ENCODE results near the gene CACNA1I.

Gene CACNA1I

DNA sequence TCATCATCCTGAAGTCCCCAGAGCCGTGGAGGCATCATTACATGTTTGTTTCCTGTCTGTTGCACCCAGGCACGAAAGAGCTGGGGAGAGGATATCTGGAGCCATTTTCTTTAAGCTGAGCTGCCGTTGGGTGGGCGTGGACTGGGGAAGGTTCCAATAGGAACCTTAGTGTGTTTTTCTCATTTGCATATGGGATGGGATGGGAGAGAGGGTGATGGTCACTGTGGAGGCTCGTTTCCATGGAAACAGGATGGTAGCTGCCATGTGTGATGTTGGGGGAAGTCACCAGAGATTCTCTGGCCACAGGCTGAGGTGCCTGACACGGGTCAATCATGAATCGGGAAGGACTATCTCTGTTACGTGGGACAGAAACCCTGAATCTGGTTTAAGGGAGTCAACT lies 39.7 kb downstream of the CACNA1I start:
- ATAC-seq (ENCODE audit: low read depth), result no peak
- Histone ChIP-seq H3K4me1 (ENCODE audit: insufficient read depth, poor library complexity, severe bottlenecking) (no peaks in the 10 kb centered on the region), H3K4me3 (ENCODE audit: severe bottlenecking) (no peak overlapping the region), H3K27ac (ENCODE audit: poor library complexity, severe bottlenecking) (no peak overlapping the region), H3K27me3 (ENCODE audit: insufficient read depth, poor library complexity, severe bottlenecking) (no peaks in the 10 kb centered on the region), H3K9me3 (ENCODE audit: severe bottlenecking) (no peaks in the 10 kb centered on the region), H3K36me3 (ENCODE audit: low read depth) (no peaks in the 10 kb centered on the region)
- no peak for DNase-seq (ENCODE audit: low spot score)
- no peak for TF ChIP-seq CTCF (IDR thresholded peaks at IDR 0.05; ENCODE audit: poor library complexity, severe bottlenecking)

DNA sequence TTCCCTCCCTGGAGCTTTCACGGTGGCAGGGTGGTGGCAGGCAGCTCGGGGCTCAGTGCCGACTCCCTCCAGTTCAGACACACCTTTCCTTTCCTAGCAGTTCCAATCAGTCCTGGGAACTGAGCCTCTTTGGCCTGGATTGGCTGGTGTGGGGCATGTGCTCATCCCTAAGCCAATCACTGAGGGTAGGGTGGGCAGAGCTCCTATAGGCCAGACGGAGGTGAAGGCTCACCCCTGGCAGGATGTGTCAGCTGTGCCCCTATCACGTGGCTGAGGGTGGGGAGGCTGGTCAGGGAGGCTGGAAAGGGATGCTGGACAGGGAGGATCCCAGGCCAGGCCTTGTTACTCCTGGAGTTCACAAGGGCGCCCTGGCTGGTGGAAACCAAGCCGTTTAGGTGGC lies 40.2 kb downstream of the CACNA1I start:
- H3K4me1 ChIP-seq (ENCODE audit: insufficient read depth, poor library complexity, severe bottlenecking), result no peaks in the 10 kb centered on the region
- ATAC-seq (ENCODE audit: low read depth) (no peak), DNase-seq (ENCODE audit: low spot score) (no peak)
- TF ChIP-seq CTCF (IDR thresholded peaks at IDR 0.05; ENCODE audit: poor library complexity, severe bottlenecking), result no peak
- no peak overlapping the region for H3K4me3 ChIP-seq (ENCODE audit: severe bottlenecking)
- no peaks in the 10 kb centered on the region for H3K36me3 ChIP-seq (ENCODE audit: low read depth)
- no peaks in the 10 kb centered on the region for H3K9me3 ChIP-seq (ENCODE audit: severe bottlenecking)
- H3K27me3 ChIP-seq (ENCODE audit: insufficient read depth, poor library complexity, severe bottlenecking), result no peaks in the 10 kb centered on the region
- no peak overlapping the region for H3K27ac ChIP-seq (ENCODE audit: poor library complexity, severe bottlenecking)

DNA sequence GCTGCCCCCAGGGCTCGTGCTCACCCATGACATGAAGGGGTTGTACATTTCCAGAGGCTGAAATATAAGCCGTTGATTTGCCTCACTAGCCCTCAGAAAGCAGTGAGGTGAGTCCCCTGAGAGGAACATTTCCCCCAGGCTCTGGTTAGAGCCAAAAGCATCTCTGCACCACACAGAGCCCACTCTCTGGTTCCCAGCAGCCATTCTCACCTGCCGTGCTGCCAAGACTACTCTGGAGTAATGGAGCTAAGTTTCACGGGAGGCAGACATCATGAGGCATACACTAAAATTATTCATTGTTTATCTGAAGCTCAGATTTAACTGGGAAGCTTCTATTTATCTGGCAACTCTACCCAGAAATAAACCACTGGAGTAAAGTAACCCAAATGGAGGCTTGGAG lies 40.8 kb downstream of the CACNA1I start:
- Histone ChIP-seq H3K36me3 (ENCODE audit: low read depth) (no peaks in the 10 kb centered on the region), H3K9me3 (ENCODE audit: severe bottlenecking) (no peaks in the 10 kb centered on the region), H3K27me3 (ENCODE audit: insufficient read depth, poor library complexity, severe bottlenecking) (no peaks in the 10 kb centered on the region), H3K27ac (ENCODE audit: poor library complexity, severe bottlenecking) (no peak overlapping the region), H3K4me1 (ENCODE audit: insufficient read depth, poor library complexity, severe bottlenecking) (no peaks in the 10 kb centered on the region), H3K4me3 (ENCODE audit: severe bottlenecking) (no peak overlapping the region)
- no peak for ATAC-seq (ENCODE audit: low read depth)
- no peak for TF ChIP-seq CTCF (IDR thresholded peaks at IDR 0.05; ENCODE audit: poor library complexity, severe bottlenecking)
- DNase-seq (ENCODE audit: low spot score), result no peak

DNA sequence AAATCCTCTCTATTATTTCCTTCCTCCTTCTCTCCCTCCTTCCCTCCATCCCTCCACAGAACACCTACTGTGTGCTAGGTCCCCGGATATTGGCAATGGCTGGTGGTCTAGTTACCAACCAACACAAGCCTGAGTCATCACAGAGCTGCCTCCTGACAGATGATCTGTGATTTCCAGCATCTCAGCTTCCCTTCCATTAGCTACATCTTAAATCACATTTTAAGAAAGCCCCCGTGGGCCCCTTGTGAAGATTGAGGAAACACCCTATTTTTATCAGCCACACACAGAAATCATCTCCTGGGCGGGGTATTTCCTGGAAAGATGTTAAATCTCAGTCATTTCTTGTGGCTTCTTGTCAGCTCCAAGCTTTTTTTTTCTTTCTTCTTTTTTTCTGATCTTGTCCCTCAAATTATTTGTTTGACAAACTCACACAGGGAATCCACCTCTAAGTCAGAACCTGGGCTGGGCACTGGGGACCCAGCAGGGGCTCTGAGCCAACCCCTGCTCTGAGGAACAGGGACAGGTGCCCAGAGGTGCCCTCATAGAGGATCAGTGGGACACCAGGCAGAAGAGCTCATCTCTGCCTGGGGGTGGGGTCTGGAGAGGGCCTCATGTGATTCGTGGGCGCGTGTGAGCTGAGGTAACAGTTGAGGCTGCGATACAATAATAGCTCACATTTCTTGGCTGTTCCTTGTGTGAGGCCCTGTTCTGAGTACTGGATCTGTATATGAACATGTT lies 42.4 kb downstream of the CACNA1I start:
- TF ChIP-seq CTCF (IDR thresholded peaks at IDR 0.05; ENCODE audit: poor library complexity, severe bottlenecking), result no peak
- DNase-seq (ENCODE audit: low spot score), result no peak
- Histone ChIP-seq H3K4me3 (ENCODE audit: severe bottlenecking) (no peak overlapping the region), H3K27ac (ENCODE audit: poor library complexity, severe bottlenecking) (no peak overlapping the region), H3K4me1 (ENCODE audit: insufficient read depth, poor library complexity, severe bottlenecking) (no peaks in the 10 kb centered on the region), H3K9me3 (ENCODE audit: severe bottlenecking) (no peaks in the 10 kb centered on the region), H3K27me3 (ENCODE audit: insufficient read depth, poor library complexity, severe bottlenecking) (no peaks in the 10 kb centered on the region), H3K36me3 (ENCODE audit: low read depth) (no peaks in the 10 kb centered on the region)
- no peak for ATAC-seq (ENCODE audit: low read depth)

GRCh38 chr22:39613549-39613921 lies 43.0 kb downstream of the CACNA1I start:
- ATAC-seq (ENCODE audit: low read depth) (no peak), DNase-seq (ENCODE audit: low spot score) (no peak)
- no peak overlapping the region for H3K4me3 ChIP-seq (ENCODE audit: severe bottlenecking)
- H3K4me1 ChIP-seq (ENCODE audit: insufficient read depth, poor library complexity, severe bottlenecking), result no peaks in the 10 kb centered on the region
- no peaks in the 10 kb centered on the region for H3K36me3 ChIP-seq (ENCODE audit: low read depth)
- no peaks in the 10 kb centered on the region for H3K9me3 ChIP-seq (ENCODE audit: severe bottlenecking)
- no peak for TF ChIP-seq CTCF (IDR thresholded peaks at IDR 0.05; ENCODE audit: poor library complexity, severe bottlenecking)
- no peaks in the 10 kb centered on the region for H3K27me3 ChIP-seq (ENCODE audit: insufficient read depth, poor library complexity, severe bottlenecking)
- H3K27ac ChIP-seq (ENCODE audit: poor library complexity, severe bottlenecking), result no peak overlapping the region

All from RWPE2 (cell line).